MM.1S (cell line): ENCODE results near the gene EBF3.

Experiments used
- CTCF ChIP-seq: fragments of 300-600 bp; sonication (generic); IDR thresholded peaks from 2 replicates; pipeline ENCODE4 v1.5.1; 2016; ENCODE audit warnings: antibody characterized with exemption, low read length, mixed read lengths
- EZH2 ChIP-seq: fragments of 300-600 bp; sonication (generic); optimal IDR thresholded peaks from 2 replicates; pipeline ENCODE3; 2017; ENCODE audit warnings: low read depth, mild to moderate bottlenecking, antibody characterized with exemption, low read length, mixed read lengths
- EZH2phosphoT487 ChIP-seq: fragments of 300-600 bp; sonication (generic); IDR thresholded peaks from 2 replicates; pipeline ENCODE4 v1.6.1; 2018; ENCODE audit warnings: antibody characterized with exemption, low read length

DNA sequence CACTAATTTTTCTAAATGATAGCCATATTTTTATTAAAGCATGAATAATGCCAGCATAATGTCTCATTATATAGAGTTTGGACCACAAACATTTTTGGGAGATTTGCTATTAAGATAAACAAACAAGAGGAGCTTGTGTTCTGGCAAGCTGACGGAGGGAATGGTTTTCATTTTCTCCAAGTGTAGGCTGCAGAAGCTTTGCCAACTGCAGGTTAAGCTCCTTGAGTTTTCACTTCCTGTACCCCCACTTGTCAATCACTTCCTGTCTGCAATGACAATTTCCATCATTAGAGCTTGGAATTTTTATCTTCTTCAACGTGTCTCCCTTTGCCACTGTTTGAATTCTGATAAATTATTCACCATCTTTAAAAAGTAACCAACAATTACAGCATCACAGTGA, 13.4 kb downstream of the EBF3 start:
- TF ChIP-seq EZH2, result no peak
- TF ChIP-seq CTCF, result no peak
- TF ChIP-seq EZH2phosphoT487, result no peak
